Gastrocnemius medialis (tissue), 4 donors: Measurements from ENCODE around the gene MYL5.

Experiments used
- CTCF ChIP-seq, 5 experiments: fragments of 450-650 bp in 3 of 5; fragments of 200-600 bp in 2 of 5; sonication (generic) in 2 of 5; IDR thresholded peaks in 4 of 5; conservative IDR thresholded peaks in 1 of 5; 1 replicate in 4 of 5; 2 replicates in 1 of 5; pipeline ENCODE4 v1.5.1; 2016 to 2019; ENCODE audit warnings: antibody characterized with exemption in 5 of 5, mild to moderate bottlenecking in 3 of 5, moderate library complexity in 3 of 5
- POLR2A ChIP-seq, 2 donors: fragments of 450-650 bp; IDR thresholded peaks; one replicate each; pipeline ENCODE4 v1.6.1; 2017; ENCODE audit warnings: antibody characterized with exemption in 2 of 2, mild to moderate bottlenecking in 2 of 2, moderate library complexity in 2 of 2

- TF ChIP-seq CTCF (IDR thresholded peaks at IDR 0.05 in 4 of 5, conservative IDR thresholded peaks at IDR 0.05 in 1 of 5) (no peak), POLR2A (IDR thresholded peaks at IDR 0.05) (peak in 1 of 2 donors; percentile 36)
These were observed 6.7 kb downstream of the MYL5 start for GRCh38 chr4:680928-681645.
